ENCODE measurements around the gene AJUBA.
"Not testable (repeated sequence)": the region's sequence is repeated elsewhere in the genome, so short reads cannot be mapped to it uniquely, and the experiment has no call there.

AJUBA gene

DNA sequence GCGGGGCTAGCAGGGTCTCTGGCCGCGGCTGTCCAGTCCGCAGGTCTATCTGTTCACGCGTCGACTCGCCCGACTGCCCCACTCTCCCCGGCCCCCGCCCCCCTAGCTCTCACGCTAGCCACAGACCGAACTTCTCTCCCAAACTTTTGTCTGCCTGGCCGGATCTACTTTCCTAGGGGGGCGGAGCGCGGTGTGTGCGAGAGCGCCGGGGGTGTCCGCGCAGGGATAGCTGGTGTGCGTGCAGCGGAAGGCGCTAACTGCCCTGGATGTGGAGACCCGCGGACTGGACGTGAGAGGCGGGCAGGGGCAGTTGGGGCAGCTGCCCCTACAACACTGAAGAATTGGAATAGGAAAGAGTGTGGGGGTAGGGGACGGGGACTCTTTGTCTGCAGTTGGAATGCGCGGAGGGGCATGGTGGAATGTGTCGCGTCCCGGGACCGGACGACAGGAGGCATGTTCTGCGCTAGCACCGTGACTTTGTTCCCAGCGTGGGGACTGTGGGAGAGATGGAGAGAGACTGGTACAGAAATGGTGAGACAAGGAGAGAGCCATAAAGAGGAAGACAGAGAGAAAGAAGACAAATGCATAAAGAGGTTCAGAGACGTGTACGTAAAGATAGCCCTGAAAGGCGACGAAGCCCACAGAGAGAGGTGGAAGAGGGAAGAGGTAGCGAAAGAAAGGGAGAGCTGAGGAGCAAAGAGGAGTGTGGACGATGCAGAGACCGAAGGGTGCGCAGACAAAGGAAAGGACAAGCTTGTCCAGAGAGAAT lies at the start of gene AJUBA:
Gene AJUBA (minus strand): TSS at position 75 of the 769 bp plus-strand sequence. CDS start 285 bp downstream, outside the sequence.
- DNase-seq (ENCODE audit: insufficient read length, low spot score) (peak; percentile 91), FAIRE-seq (peak; percentile 8)

DNA sequence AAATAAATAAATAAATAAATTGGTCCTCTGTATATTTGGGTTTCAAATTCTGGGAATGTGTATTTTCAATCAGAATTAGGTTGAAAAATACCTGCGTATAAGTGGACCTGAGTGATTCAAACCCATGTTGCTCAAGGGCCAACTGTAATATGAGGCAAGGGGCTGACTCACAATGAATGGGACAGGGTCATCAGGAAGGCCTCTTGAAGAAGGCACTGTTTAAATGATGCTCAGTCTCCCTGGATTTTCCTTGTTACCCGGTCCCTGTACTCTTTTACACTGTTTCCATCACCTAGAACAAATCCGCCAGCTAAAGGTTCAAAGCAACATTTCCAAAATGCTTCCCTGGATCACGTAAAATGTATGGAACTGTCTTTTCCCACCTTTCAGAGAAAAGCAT lies 48.6 kb upstream of the AJUBA start:
- no peak for DNase-seq (ENCODE audit: insufficient read length, low spot score)
- FAIRE-seq = no peak

DNA sequence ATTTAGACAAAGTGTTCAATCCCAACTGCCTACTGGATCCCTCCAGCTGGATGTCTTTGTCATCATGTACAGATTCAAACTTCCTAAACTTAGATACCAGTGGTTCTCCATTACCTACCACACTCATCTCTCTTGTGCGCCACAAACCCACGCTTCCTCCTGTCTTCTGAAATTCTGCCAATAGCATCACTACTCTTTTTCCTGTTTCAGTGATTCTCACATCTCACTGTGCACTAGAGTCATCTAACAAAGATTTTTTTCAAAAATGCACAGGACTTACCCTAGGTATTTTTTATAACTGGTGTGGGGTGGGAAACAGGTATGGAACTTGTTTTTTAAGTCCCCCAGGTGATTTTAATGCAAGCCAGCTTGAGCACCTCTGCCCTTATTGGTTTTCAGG lies 46.4 kb upstream of the AJUBA start:
- FAIRE-seq (no peak), DNase-seq (ENCODE audit: insufficient read length, low spot score) (no peak)

DNA sequence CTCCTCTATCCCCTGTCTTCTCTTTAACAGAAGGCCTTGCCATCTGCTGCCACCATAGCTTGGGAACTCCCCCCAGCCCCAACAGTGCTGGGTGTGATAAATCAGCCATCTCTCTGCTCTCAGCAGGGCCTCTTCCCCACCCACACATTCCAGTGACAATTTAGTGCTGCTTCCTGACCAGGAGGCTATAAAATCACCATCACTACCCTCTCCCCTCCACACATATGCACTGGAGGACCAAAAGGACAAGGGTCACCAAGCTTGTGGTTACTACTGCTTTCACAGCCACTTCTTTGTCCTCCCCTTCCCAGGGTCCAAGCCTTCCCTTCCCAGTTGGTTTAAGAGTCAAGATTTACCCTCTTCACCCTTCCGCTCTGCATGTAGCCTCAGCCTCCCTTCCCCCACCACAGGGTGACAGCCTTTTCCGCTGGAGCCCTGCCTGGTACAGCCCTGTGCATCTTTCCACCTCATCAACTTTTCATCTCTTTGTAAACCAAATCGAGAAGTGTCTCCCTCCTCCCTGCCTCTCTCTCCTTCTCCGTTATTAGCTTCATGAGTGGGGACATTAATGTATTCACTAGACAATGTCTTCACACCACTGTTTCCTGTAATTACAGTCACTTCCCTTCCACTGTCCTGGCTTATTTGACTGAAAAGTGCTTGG lies 42.9 kb upstream of the AJUBA start:
- FAIRE-seq = no peak
- DNase-seq (ENCODE audit: insufficient read length, low spot score) = no peak

DNA sequence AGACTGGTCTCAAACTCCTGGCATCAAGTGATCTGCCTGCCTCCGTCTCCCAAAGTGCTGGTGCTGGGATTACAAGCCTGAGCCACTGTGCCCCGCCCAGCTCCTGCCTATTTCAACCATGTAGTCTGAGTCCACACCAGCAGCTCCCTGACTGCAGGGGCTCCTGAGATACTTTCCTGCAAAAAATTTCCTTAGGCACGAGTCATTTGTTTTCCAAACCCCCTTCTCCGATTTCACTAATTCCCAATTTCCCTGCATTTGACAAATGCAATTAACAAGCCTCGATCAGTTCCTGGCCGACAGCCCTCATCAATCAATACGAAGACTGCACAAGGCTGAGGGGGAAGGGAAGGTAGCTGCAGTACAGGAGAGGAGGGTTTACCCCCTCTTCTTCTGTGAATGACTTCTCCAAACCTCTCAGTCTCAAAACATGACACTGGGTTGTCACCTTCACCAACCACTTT lies 42.3 kb upstream of the AJUBA start:
- FAIRE-seq (no peak), DNase-seq (ENCODE audit: insufficient read length, low spot score) (no peak)

DNA sequence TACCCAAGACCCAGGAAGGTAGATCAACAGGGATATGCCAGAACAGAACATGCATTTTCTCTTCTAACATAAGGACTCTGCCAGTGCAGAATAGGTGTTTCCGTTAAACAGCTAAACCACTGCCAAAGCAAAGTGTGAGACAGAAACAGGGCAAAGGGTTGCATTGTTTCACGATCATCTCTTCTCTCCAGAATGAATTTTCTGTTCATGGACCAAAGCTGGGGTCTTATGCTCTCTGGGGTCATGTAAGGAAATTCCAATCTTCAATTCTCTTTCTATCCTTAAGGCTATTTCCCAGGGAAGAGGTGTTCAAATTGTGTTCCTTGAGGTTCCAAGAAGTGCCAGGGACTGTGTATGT lies 41.4 kb upstream of the AJUBA start:
- FAIRE-seq = no peak
- no peak for DNase-seq (ENCODE audit: insufficient read length, low spot score)

DNA sequence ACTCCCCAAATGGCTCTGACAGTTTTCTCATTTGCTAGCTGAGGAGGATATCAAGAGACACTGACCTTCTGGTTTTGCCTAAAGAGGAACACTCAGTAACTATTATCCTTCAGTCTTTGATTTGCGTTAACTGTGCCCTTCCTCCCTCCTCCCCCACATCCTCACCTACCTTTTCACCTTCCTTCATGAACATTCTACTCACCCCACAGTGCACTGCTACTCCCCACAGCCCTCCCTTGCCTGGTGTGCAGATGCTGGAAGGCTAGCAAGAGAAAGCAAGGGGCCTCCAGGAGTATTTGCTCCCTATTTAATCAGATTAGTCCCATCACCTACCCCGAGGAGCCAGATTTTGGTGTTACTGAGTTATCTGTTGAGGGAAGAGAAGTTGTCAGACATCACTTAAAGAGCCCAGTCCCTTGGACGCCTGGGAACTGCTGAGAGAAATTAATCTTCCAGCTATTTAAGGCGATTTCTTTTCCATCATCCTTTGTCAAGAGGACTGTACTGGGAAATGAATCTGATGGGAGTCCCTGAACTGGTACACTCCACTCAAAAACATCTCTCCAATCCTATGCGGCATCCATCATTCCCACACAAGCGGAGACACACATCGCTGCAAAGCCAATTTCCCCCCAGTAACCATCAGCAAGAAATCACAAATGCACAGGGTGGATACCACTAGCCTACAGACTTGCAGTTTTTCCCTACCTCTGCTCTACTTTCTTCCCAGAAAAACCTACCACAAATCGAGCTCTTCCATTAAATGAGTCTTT lies 40.9 kb upstream of the AJUBA start:
- FAIRE-seq (no peak), DNase-seq (ENCODE audit: insufficient read length, low spot score) (no peak)

DNA sequence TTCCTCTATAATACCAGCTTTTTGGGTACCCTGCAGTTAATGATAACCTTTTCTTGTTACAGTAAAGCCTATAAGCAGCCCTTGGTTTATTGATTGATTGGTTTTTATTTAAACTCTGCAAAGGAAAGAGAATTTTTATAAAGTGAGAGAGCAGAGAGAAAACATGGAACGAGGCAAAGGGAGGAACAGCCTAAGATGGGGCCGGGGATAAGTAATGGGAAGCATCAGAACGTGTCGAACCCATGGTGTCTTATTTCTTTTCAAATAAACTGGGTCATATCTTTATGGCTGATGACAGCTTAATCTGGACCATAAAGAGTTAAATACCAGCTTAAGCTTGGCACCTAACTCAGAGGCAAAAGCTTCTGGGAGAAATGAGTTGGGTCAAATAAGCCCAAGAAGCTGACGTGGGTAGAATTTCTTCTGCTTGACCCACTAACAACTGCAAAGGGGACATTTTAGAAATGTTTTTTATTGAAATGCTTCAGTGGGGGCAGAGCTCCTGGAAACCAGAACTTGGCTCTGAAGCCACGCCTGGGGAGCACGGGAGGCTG lies 39.6 kb upstream of the AJUBA start:
- DNase-seq (ENCODE audit: insufficient read length, low spot score) (no peak), FAIRE-seq (no peak)

DNA sequence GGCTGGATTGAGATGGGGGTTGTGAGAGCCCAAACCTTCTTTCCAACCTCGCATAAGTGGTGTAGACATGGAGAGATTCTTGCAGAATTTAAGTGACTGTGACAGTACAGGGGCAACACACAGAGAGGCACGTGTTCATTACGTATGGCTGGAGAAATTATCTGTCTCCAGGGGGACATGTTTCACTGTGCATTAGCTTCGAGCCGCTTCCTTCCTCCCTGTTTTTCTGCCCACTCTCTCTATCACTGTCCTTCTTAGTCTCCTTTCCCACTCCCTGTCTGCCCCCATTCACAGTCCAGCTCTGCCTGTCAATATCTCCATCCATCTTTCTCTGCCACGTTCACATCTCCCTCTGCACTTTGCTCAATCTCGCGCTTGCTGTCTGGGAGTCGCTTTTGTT lies 39.1 kb upstream of the AJUBA start:
- DNase-seq (ENCODE audit: insufficient read length, low spot score) (no peak), FAIRE-seq (no peak)

DNA sequence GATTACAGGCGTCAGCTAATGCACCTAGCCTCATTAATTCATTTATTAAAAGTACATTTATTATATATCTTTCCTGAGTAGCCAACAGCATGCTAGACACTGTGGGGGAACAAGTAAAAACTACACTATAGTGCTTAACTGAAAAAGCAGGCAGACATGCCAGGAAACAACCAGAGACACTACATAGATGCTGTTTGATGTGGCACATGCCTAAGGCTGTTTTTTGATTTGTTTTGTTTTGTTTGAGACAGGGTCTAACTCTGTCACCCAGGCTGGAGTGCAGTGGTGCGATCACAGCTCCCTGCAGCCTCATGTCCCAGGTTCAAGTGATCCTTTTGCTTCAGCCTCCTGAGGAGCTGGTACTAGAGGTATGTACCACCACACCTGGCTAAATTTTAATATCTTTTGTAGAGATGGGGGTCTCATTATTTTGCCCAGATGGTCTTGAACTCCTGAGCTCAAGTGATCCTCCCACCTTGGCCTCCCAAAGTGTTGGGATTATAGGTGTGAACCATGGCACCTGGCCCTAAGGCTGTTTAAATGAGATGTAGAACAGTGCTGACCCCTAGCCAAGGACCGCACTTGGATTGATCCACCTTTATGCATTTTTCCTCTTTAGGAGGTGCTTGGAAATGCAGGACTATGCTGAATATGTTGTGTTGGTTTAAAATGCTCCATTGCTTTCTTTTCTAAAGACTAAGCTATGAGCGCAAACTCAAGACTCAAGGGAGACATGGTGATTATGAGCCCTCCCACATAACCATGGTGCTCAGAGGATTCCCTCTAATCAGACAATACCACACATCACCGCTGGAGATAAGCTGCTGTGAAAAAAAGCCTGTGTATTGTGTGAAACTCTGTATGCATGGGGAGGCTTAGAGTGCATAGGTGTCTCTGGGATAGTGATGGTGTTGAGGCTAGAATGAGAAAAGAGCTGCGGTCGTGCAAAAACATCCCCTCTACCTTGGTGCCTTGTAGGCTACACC lies 38.1 kb upstream of the AJUBA start:
- DNase-seq (ENCODE audit: insufficient read length, low spot score) = no peak
- no peak for FAIRE-seq

DNA sequence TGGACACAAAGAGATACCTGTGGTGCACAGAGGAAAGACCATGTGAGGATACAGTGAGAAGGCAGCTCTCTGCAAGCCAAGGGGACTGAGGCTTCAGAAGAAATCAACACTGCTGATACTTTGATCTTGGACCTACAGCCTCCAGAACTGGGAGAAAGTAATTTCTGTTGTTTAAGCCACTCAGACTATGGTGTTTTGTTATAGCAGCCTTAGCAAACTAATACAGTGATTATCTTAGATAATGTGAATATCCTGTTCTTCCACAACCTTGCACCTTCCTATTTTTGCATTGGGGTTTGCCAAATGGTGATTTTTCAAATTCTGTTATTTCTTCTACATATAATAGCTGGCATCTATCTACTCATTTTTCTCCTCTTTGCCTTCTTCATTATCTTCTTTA lies 35.8 kb upstream of the AJUBA start:
- FAIRE-seq (no peak), DNase-seq (ENCODE audit: insufficient read length, low spot score) (no peak)

DNA sequence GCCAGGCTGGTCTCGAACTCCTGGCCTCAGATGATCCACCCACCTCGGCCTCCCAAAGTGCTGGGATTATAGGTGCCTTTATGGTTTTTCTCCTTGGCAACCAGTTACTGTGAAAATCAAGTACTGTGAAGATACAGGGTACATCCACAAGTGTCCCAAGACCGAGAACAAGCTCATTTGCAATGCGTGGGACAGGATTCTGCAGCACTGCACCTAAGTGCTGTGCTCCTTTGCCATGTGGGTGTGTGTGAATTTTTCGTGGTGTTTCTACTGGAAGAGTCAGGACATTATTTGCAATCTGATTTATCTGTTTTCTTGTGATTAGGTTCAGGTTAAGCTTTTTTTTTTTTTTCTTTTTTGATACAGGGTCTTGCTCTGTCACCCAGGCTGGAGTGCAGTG lies 34.7 kb upstream of the AJUBA start:
- DNase-seq (ENCODE audit: insufficient read length, low spot score) (no peak), FAIRE-seq (no peak)

DNA sequence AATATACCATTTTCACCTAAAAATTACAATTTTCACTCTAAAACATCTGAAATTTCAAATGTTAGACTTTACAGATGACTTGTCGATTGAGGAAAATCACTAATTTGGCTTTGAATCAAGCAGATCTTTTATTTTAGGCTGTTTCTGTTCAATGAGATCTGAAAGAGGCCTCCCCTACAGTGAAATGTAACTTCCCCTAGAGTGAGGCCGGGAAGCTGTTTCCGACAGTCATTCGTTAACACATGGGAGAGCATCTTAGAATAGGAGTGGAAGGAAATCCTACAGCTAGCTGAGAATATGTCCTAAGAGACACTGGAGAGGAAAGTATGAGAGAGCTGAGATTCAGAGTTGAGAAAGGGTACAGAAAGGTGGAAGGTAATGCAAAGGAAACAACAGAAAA lies 33.3 kb upstream of the AJUBA start:
- FAIRE-seq (no peak), DNase-seq (ENCODE audit: insufficient read length, low spot score) (no peak)

DNA sequence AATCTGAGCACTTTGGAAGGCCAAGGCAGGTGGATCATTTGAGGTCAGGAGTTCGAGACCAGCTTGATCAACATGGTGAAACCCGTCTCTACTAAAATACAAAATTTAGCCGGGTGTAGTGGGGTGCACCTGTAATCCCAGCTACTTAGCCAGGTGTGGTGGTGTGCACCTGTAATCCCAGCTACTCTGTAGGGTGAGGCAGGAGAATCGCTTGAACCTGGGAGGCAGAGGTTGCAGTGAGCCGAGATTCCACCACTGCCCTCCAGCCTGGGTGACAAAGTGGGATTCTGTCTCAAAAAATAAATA lies 31.4 kb upstream of the AJUBA start:
- FAIRE-seq = not testable (repeated sequence)

DNA sequence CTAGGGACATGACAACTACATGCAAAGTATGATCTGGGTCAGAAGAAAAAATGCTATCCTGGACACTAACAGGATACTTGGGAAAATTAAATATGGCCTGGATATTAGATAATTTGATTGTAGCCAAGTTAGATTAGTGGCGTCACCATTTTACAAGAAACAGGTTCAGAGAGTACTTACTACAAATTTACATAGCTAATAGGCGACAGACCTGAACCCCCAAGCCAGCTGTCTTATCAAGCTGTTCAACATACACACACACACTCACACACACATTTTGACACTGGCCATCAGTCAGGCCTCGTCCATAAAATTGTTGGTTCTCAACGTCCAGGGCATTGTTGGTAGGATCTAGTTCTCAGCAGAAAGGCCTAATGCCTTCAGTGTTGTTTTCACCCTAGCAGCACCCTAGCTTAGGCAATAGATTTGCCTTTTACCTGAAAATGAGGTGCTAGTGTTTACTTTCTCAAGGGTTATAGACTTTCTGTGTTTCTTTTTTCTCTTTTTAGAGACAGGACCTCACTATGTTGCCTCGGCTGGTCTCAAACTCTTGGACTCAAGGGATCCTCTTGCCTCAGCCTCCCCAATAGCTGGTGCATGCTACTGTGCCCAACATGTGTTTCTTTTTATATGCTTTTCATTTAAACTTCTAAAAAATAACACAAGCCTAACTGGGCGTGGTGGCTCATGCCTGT lies 30.9 kb upstream of the AJUBA start:
- DNase-seq (ENCODE audit: insufficient read length, low spot score) (no peak), FAIRE-seq (no peak)

More for the DNA sequence above, 31.4 kb upstream of the AJUBA start:
- not testable (repeated sequence) for DNase-seq (ENCODE audit: insufficient read length, low spot score)

DNA sequence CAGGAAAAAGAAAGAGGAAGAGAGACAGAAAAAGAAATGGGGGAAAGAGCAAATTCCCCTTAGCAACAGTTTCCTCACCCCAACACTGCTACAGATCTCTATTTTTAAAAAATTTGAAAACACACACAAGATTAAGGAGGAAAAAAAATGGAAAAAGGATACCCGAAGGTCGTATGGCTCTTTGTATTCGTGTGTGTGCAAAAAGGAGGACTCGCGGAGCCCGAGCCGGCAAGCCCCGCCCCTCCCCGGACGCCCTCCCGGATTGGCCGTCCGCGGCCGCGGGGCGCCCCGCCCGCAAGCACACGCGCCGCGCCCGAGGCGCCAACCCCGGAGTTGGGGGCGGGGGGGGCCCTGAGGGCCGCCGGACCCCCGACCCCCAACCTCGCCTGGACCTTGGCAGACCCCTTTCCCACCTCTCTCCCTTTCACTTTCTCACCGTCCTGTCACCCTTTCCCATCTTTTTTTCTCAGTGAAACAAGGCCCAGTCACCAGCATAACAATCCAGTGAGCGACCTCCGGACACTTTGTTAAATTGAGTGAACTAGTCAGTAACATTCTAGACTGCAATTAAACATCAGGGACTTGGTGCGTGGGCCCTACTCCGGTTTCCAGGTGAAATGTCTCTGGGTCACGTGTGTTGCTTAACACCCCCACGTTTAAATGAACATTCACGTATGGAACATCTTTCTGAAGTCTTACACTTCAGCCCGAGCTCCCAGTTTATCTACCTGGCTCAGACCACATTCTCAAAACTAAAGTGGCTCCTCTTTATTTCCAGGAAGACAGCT lies 27.8 kb upstream of the AJUBA start, which contains the start of gene C14orf93:
Gene C14orf93 (minus strand): TSS at position 205 of the 788 bp plus-strand sequence. CDS start 11,120 bp downstream, outside the sequence.
- FAIRE-seq = peak; percentile 62

DNA sequence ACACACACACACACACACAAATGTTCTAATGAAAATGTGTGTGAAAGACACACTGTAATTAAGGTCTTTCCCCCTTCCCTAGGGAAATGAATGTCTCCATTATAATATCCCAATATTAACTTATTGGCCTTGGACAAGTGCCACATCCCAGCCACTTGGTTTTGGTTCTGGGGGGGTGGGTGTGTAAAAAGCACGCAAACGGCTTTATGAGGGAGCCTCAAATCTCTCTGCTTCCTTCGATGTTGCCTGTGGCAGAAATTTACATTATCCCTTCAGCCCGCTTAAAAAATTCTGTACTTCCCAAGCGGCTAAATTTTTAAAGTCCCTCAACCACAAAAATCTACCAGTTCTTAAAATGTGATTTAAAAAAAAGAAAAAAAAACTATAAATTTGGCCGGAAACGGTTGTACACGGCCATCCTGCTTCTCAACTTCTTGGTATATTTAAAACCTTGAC lies 27.2 kb upstream of the AJUBA start:
- no peak for FAIRE-seq

More for the DNA sequence above, 27.8 kb upstream of the AJUBA start, which contains the start of gene C14orf93:
- peak; percentile 83 for DNase-seq (ENCODE audit: insufficient read length, low spot score)

DNA sequence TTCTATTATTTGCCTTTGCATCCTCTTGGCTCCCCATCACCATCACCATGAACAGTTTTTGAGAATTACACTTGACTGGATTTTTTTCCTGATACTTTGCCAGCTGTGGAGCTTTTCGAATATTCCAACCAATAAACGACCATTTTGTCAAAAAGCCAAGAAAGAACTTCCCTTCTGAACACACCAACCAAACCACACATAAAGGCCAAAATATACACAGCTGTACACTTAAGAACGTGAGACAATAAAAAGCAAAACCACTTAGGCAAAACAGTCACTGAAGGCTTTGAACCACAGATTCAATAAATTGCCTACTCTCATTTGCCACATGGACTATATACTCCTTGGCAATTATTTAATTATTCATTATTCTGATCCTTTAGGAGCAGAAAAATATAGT lies 26.5 kb upstream of the AJUBA start:
- DNase-seq (ENCODE audit: insufficient read length, low spot score) = no peak

More for the DNA sequence above, 27.2 kb upstream of the AJUBA start:
- DNase-seq (ENCODE audit: insufficient read length, low spot score) = no peak

More for the DNA sequence above, 26.5 kb upstream of the AJUBA start:
- FAIRE-seq = no peak
